VCaP (cell line): Measurements from ENCODE around the gene NOP9.

Experiments used
- H3K27ac ChIP-seq: fragments of 450-650 bp; 2 replicates; pipeline ENCODE4 v1.5.1; 2017
- CTCF ChIP-seq: fragments of 450-650 bp; conservative IDR thresholded peaks from 2 replicates; pipeline ENCODE4 v1.5.1; 2017; ENCODE audit warnings: mild to moderate bottlenecking, moderate library complexity

The NOP9 gene

GRCh38 chr14:24299255-24300191, at the start of gene NOP9, which contains the start of gene DHRS1:
Gene NOP9 (plus strand): TSS chr14:24299850. CDS start chr14:24299955, 105 bp downstream.
Gene DHRS1 (minus strand): TSS chr14:24299780. CDS start chr14:24299106, 674 bp downstream.
- TF ChIP-seq CTCF: no peak
- H3K27ac ChIP-seq: peak within 1 kb of the TSS; percentile 84

GRCh38 chr14:24250354-24250753, 49.3 kb upstream of the NOP9 start:
- H3K27ac ChIP-seq: no peak overlapping the region
- TF ChIP-seq CTCF: no peak

GRCh38 chr14:24251880-24252288, 47.8 kb upstream of the NOP9 start:
- TF ChIP-seq CTCF: no peak
- H3K27ac ChIP-seq: no peak overlapping the region

- no peak overlapping the region for H3K27ac ChIP-seq
- TF ChIP-seq CTCF: no peak
These were observed 47.1 kb upstream of the NOP9 start for GRCh38 chr14:24252289-24253124.

GRCh38 chr14:24253936-24254335, 45.7 kb upstream of the NOP9 start:
- no peak for TF ChIP-seq CTCF
- H3K27ac ChIP-seq: no peak overlapping the region

- no peak overlapping the region for H3K27ac ChIP-seq
- no peak for TF ChIP-seq CTCF
These were observed 44.8 kb upstream of the NOP9 start for GRCh38 chr14:24254630-24255392.
